GM18873 (cell line): ENCODE measurements around the gene HYAL2.

ENCODE experiments used
- ATAC-seq: cut with Tn5 transposase; IDR thresholded peaks from one replicate; pipeline ENCODE4 v1.9.1; 2021; ENCODE audit warnings: mild to moderate bottlenecking, moderate library complexity, moderate number of reproducible peaks; ENCODE audit not compliant: unreplicated experiment, low FRiP score

Gene HYAL2

GRCh38 chr3:50322386-50323091 is at the start of gene HYAL2:
TSS of gene HYAL2 (minus strand) at chr3:50322745. CDS start at chr3:50320489, 2,256 bp downstream.
- ATAC-seq = no peak

- ATAC-seq = no peak
Observed at GRCh38 chr3:50371133-50371685, 48.7 kb upstream of the HYAL2 start.

GRCh38 chr3:50370594-50370993 is 48.0 kb upstream of the HYAL2 start:
- ATAC-seq = no peak

GRCh38 chr3:50369012-50369670 is 46.6 kb upstream of the HYAL2 start:
- ATAC-seq = no peak

GRCh38 chr3:50365842-50366220 is 43.3 kb upstream of the HYAL2 start:
- ATAC-seq = no peak

GRCh38 chr3:50365080-50365841 is 42.7 kb upstream of the HYAL2 start:
- peak; percentile 69 for ATAC-seq

- no peak for ATAC-seq
Observed at GRCh38 chr3:50364573-50365079, 42.1 kb upstream of the HYAL2 start.

GRCh38 chr3:50359760-50360110 is 37.2 kb upstream of the HYAL2 start:
- no peak for ATAC-seq

- peak; percentile 97 for ATAC-seq
Observed at GRCh38 chr3:50358911-50359759, 36.6 kb upstream of the HYAL2 start, which contains the start of gene TMEM115. TSS of gene TMEM115 (minus strand) at chr3:50359521. CDS start at chr3:50359063, 458 bp downstream.

GRCh38 chr3:50358355-50358910 is 35.9 kb upstream of the HYAL2 start:
- ATAC-seq = no peak

GRCh38 chr3:50357481-50357880 is 34.9 kb upstream of the HYAL2 start:
- ATAC-seq = no peak

GRCh38 chr3:50356553-50356952 is 34.0 kb upstream of the HYAL2 start:
- ATAC-seq = no peak

GRCh38 chr3:50355829-50356552 is 33.4 kb upstream of the HYAL2 start:
- ATAC-seq = no peak

GRCh38 chr3:50354850-50355249 is 32.3 kb upstream of the HYAL2 start:
- no peak for ATAC-seq

GRCh38 chr3:50354186-50354764 is 31.7 kb upstream of the HYAL2 start:
- no peak for ATAC-seq

- ATAC-seq = no peak
Observed at GRCh38 chr3:50353245-50354004, 30.9 kb upstream of the HYAL2 start.

- ATAC-seq = no peak
Observed at GRCh38 chr3:50352781-50353180, 30.2 kb upstream of the HYAL2 start.

- ATAC-seq = no peak
Observed at GRCh38 chr3:50351323-50351697, 28.8 kb upstream of the HYAL2 start.
